Measurements from ENCODE around the gene PLPP2. TPM values are rescaled to one million over a fixed set of nuclear protein-coding genes. Genes with fewer than 3 reads are reported as not detected.

The PLPP2 gene
- total RNA-seq, 2 donors from 2014 or later: 0.82 to 3.3 TPM

GRCh38 chr19:309206-309565 lies 18.0 kb upstream of the PLPP2 start:
- no peak for DNase-seq (ENCODE audit: low spot score)
- Histone ChIP-seq H3K36me3 (peaks cover 61% of the 10 kb centered on the region), H3K27ac (peak overlapping the region in 1 of 2 donors; percentile 13), H3K27me3 (no peaks in the 10 kb centered on the region), H3K4me1 (no peaks in the 10 kb centered on the region), H3K4me3 (peak overlapping the region; percentile 11 to 34), H3K9me3 (no peaks in the 10 kb centered on the region)
- no peak for TF ChIP-seq CTCF (IDR thresholded peaks at IDR 0.05)

DNA sequence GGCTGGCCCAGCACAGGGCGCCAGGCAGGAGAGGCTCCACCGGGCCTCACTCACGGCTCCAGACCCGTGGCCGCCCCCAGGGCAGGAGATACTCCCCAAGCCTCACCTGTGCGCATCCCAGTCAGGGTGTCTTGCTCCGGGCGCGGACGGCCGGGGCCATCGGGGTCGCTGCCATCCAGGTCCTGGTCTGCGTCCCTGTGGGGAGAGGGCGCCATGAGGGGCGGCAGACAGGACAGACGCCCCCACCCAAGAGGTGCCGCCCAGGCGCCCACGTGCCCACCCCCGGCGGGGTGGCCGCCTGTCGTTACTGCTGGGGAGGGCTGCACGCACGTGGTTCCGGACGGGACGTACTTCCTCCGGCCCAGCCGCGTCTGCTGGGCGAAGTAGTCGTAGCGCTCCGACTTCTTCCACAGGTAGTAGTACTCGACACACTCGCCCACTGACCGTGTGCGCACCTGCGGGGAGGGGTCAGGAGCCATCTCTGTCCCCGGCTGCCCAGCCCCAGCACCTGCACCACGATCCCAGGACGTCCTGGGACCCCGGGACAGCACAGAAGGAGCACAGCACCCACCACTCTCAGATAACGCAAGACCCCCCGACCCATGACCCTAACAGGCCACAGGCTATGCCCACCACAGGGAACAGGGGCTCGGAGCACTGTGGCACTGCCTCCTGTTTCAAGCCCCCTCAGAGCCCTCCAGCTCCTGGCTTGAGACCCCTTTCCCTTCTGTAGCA lies 17.4 kb upstream of the PLPP2 start:
- Histone ChIP-seq H3K4me1 (no peaks in the 10 kb centered on the region), H3K4me3 (peak overlapping the region in 1 of 2 donors; percentile 34), H3K27ac (peak overlapping the region in 1 of 2 donors; percentile 13), H3K9me3 (no peaks in the 10 kb centered on the region), H3K27me3 (no peaks in the 10 kb centered on the region), H3K36me3 (peaks cover 56% of the 10 kb centered on the region)
- DNase-seq (ENCODE audit: low spot score): no peak
- no peak for TF ChIP-seq CTCF (IDR thresholded peaks at IDR 0.05)

DNA sequence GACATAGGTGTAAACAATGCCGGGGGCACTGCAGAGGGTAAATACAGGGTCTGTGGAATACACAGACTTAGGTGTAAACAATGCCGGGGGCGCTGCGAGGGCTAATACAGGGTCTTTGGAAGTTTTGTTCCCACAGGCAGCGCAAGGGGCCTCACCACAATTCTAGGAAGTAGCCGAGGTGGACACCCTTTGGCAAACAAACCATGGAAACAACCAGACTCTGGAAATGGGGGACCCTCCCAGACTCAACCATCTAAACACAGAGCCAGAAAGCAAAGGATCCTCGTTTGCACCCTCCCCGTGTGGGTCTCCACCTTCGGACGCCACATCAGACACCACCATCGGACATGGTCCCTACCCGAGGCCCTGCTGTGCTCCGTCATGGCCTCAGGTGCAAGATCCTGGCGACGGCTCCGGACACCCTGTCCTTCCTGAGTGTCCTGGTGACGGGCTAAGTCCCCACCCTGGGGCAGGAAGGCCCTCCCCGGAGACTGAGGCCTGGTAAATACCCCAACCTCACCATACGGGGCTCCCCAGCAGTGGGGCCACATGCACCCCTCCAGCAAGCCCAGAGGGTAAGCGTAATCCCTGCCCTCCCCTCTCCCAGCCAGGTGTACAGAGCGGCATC lies 16.7 kb upstream of the PLPP2 start:
- TF ChIP-seq CTCF (IDR thresholded peaks at IDR 0.05): no peak
- no peaks in the 10 kb centered on the region for H3K27me3 ChIP-seq
- peaks cover 56% of the 10 kb centered on the region for H3K36me3 ChIP-seq
- no peaks in the 10 kb centered on the region for H3K4me1 ChIP-seq
- H3K4me3 ChIP-seq: peak overlapping the region in 1 of 2 donors; percentile 34
- no peak for DNase-seq (ENCODE audit: low spot score)
- peak overlapping the region in 1 of 2 donors; percentile 1 for H3K27ac ChIP-seq
- H3K9me3 ChIP-seq: no peaks in the 10 kb centered on the region

- H3K27me3 ChIP-seq: no peaks in the 10 kb centered on the region
- TF ChIP-seq CTCF (IDR thresholded peaks at IDR 0.05): no peak
- no peaks in the 10 kb centered on the region for H3K9me3 ChIP-seq
- no peak overlapping the region for H3K27ac ChIP-seq
- H3K4me1 ChIP-seq: no peaks in the 10 kb centered on the region
- no peak for DNase-seq (ENCODE audit: low spot score)
- H3K36me3 ChIP-seq: peaks cover 55% of the 10 kb centered on the region
- no peak overlapping the region for H3K4me3 ChIP-seq
Measured at GRCh38 chr19:307111-307531, 15.9 kb upstream of the PLPP2 start.

GRCh38 chr19:306151-306900 lies 15.1 kb upstream of the PLPP2 start:
- no peak for TF ChIP-seq CTCF (IDR thresholded peaks at IDR 0.05)
- Histone ChIP-seq H3K36me3 (peaks cover 47% of the 10 kb centered on the region), H3K9me3 (no peaks in the 10 kb centered on the region), H3K4me1 (no peaks in the 10 kb centered on the region), H3K27ac (no peak overlapping the region), H3K4me3 (no peak overlapping the region), H3K27me3 (no peaks in the 10 kb centered on the region)
- DNase-seq (ENCODE audit: low spot score): no peak
